NCI-H748 (cell line): ENCODE data around the gene IFNGR2.
"Not testable (repeated sequence)": the region's sequence is repeated elsewhere in the genome, so short reads cannot be mapped to it uniquely, and the experiment has no call there.

ENCODE experiments used
- DNase-seq: peaks from one replicate; lab custom pipeline; 2025; ENCODE audit not compliant: unreplicated experiment; lab: John Stamatoyannopoulos, UW

The IFNGR2 gene

DNA sequence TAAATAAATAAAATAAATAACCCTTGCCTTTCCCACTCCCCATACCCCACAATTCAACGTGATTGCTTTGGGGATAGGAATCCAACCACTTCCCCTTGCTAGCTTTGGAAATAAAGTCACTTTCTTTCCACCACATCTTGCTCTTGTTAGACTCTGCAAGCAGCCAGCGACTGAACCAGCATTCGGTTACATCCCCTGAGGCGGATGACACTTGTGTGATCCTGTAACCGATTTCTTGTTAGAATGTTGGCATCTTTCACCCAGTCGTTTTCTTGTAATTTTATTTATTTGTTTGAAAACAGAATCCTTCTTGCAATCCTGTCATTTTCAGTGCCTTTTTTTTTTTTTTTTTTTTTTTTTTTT, 1.6 kb upstream of the IFNGR2 start:
- DNase-seq, result no peak

DNA sequence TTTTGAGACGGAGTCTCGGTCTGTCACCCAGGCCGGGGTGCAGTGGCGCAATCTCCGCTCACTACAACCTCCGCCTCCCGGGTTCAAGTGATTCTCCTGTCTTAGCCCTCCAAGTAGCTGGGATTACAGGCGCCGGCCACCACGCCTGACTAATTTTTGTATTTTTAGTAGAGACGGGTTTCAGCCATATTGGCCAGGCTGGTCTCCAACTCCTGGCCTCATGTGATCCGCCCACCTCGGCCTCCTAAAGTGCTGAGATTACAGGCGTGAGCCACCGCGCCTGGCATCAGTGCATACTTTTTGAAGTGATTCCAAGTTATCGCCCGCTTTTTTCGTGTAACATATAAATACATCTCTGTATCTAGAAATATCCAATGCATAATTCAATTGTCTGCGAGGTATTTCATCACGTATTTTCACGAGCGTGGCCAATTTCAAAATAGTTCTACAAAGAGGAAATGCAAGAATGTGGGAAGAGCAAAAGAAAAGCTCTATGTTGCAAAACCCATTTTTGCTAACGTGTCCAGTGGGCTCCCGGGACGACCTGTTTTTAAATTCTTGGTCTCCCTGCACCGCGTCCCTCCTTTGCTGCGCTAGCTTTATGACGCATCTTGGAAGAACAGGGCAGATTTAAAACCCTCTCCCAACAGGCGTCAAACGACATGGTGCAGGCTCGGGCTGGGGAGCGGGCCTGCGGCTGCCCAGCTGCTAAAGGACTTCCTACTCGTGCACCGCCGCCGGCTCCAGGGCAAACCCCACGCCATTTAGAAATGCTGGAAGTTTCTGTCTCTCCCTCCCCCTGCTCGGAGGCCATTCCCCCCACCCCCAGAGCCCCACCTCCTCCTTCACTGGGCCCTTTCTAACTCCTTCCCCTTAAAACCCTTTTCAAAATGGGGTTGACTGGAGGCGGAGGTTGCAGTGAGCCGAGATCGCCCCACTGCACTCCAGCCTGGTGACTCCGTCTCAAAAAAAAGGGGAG, 923 bp upstream of the IFNGR2 start:
- peak; percentile 19 for DNase-seq

DNA sequence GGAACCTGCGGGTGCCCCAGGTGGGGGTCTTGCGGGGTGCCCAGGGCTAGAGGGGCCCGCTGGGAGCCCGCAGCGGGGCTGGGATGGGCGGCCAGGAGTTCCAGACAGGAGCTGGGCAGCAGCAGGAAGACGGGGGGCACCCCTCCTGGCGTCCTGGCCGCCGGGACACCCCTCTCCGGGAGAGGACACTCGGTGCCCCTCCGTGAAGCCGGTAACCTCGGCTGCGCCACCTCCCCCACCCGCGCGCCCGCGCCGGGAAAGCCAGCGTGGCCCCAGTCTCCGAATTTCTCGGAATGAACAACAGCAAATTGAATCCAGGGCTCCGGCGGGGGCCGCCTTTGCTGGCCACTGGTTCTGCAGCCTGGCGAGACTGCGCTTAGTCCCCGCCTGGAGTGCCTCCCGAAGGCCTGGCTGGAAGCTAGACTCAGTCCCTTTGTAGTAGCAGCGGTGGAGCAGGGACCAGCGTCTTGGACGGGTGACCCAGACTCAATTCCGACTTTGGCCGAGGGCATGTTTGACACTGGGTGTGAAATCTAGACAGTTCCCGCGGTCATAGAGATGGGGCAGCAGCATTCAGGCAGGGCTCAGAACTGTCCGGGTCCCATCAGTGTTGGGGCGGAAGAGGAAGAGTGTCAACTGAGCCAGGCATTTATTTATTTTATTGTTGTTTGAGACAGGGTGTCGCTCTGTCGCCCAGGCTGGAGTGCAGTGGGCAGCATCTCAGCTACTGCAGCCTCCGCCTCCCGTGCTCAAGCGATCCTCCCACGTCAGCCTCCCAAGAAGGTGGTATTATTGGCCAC, 773 bp downstream of the IFNGR2 start:
- DNase-seq, result peak; percentile 70

DNA sequence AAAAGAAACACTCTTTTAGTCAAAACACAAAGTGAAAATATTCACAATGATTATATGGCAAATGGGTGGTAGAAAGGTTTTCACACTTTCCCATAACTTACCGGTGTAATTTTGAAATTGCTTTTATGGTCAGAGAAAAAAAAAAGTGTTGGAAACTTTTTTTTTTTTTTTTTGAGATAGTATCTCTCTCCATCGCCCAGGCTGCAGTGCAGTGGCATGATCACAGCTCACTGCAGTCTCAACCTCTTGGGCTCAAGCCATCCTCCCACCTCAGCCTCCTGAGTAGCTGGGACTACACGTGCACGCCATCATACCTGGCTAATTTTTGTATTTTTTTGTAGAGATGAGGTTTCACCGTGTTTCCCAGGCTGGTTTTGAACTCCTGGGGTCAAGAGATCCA, 3.3 kb downstream of the IFNGR2 start:
- DNase-seq, result no peak

DNA sequence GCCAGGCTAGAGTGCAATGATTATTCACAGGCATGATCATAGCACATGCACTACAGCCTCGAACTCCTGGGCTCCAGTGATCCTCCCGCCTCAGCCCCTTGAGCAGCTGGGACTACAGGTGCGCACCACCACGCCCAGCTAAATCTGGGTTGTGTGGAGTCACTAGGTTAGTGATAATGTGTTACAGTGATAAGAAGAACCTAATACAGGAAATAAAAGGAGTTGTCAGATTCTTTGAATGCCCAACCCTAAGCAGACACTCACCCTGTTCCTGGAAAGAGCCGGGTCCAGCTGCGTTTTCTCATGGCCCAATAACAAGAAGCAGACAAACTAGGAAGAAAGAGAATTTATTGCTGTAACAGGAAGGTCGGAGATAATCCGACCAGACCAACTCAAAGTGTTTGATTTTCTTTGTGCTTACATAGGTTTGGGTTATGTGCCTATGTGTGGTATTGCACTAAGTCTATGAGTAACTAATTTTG, 8.8 kb downstream of the IFNGR2 start:
- no peak for DNase-seq

DNA sequence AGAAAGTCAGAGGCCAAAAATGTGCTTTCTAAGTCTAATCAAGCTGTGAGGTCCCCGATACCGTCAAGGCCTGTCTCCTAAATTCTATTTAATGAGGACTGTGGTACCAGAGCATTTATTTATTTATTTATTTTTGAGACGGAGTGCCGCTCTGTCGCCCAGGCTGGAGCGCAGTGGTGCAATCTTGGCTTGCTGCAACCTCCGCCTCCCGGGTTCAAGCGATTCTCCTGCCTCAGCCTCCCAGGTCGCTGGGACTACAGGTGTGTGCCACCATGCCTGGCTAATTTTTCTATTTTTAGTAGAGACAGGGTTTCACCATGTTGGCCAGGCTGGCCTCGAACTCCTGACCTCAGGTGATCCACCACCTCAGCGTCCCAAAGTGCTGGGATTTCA, 9.2 kb downstream of the IFNGR2 start:
- not testable (repeated sequence) for DNase-seq

DNA sequence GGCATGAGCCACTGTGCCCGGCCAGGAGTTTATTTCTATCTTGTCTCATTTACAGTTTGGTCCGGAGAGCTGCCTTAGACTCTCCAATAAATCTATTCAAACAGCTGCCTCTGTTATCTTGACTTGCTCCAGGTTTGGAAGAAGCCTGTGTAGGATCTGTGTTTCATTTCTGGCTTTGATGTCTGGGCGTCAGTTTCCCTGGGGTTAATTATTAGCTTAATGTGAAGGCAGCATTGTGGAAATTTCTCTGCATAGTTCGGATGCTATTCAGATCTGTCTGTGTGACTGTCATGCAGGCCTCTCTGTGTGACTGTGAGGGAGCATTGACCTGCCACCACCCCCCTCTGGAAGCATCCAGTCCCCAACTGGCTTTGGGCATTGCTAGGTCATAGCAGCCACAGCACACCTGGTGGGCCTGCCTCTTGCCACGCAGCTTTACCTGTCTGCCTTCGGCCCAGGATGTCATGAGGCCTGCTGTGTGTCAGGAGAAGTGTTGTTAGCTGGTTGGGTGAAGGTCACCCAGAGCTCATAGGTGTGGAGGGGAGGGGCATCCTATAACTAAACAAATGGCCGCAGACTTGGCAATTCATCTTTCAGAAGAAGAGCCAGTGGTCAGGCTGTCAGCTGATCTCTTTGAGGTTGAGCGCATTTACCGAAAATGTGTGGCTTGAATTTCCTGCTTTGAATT, 9.8 kb downstream of the IFNGR2 start:
- no peak for DNase-seq

DNA sequence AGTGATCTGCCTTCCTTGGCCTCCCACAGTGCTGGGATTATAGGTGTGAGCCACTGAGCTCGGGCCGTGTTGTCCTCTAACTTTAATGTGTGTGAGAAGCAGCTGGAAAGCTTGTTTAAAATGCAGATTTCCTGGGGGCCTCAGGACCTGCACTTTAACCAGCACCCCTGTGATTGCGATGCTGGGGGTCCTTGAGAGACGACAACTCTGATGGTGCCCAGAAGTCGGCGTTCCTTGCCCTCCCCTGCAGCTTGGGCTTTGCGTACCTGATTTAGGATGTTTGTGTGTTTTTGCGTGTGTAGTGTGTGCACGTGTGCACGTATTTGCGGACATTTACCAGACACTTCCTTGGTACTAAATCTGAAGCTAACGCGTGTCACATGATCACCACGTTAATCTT, 10.9 kb downstream of the IFNGR2 start:
- no peak for DNase-seq

DNA sequence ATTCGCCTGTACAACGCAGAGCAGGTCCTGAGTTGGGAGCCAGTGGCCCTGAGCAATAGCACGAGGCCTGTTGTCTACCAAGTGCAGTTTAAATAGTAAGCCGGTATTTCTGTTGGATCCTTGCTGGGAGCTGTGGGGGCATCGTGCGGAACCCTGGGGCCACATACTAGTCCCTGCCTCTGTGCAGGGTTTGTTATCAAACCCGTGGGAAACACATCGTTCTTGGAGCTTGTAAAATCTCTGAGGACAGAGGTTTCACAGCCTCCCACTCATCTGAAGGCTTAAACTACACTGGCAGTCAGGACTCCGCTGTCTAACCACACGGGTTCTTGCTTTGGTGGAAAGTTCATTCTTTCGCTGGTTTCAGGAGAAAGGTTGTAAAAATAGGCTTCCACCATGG, 11.7 kb downstream of the IFNGR2 start:
- no peak for DNase-seq

DNA sequence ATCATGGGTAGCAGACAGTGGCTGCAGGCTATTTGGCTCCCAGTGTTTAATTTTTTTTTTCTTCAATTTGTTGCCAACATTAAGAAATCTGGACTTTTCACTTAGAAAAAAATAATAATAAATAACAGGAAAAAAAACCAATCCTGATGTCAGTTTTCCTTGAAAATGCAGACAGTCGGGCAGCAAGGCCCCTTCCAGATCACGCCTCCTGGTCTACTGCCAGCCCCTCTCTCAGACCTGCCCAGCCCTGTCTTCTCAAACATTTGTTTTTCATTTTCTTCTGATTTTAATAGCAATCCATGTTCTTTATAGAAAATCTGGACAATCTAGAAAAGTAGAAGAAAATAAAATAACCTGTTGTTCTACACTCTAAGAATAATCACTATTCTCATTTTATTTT, 15.5 kb downstream of the IFNGR2 start:
- DNase-seq, result no peak

DNA sequence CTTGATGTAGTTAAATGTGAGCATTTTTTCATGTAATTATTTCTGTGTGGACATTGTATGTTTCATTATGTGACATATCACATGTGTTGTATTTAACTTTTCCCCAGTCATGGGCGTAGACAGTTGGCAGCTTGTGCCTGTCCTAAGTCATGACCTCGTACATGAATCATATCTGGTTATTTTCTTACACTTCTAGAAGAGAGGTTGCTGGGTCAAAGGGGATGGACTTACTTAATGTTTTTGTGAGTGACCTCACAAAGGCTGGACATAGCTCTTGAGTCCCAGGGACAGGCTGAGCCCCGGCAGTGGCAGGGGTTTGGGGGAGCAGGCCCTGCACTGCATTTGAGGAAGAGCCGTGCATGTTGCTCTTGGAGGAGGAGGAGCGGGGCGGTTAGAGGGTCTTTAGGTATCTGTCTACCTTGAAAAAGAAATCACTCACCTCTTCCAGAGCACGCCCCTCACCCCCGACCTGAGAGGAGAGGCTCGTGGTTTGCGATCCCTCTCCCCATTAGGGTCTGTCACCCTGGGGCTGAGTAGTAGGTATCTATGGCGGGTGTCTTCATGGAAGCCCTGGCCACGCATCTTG, 16.4 kb downstream of the IFNGR2 start:
- DNase-seq, result no peak

DNA sequence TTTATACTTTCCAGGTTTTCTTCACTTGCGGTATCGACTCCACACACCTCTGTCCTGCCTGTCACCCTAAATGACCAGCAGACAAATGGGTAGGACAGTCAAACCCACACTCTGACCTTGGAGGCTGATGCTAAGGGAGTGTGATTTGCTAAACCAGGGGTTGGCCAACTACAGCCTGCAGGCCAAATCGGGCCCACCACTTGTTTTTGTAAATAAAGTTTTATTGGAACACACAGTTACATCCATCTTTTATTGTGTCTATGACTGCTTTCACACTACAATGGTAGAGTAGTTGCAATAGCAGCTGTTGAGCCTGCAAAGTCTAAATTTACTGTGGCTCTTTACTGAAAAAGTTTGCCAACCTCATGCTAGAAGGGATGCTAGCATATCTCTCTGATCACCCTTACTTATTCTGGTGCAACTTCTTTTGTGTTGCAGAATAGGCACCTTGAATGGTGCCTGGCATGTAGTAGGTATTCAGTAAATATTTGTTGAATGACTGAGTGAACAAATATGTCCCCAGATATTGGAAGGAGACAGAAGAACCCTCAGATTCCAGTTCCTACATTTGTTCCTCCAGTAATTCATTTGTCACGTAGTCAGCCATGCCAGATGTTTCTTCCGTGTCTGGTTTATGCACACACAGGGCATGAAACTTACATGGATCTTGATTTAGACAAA, 18.6 kb downstream of the IFNGR2 start:
- no peak for DNase-seq

DNA sequence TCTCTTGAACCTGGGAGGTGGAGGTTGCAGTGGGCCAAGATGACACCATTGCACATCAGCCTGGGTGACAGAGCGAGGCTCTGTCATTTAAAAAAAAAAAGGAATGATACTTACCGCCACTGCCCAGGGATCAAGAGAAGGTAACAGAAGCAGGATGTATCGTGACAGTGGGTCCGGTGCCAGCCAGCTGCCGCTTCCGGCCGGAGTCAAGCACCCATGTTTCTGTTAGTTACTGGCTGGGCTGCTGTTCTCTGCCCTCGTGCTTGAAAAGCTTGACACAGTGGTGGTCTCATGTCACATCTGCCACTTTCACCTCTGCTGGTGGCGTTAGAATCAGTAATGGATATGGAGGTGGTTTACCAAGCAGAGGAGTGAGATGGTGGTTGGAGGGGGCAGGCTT, 21.0 kb downstream of the IFNGR2 start:
- no peak for DNase-seq

DNA sequence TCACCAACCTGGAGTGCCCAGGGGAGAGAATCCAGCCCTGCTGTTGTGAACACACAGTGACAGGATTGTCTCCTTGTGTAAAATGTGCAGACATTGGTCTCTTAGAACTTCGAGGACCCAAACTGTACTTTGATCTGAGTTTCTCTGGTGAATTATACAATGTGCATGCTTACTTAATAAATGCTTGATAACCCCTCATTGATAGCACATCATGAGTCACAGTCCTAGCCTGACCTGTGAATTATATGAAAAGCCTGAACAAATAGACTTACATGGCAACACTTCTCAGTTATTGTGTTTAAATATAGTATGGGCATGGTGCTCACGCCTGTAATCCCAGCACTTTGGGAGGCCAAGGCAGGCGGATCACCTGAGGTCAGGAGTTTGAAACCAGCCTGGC, 22.6 kb downstream of the IFNGR2 start:
- DNase-seq, result no peak

DNA sequence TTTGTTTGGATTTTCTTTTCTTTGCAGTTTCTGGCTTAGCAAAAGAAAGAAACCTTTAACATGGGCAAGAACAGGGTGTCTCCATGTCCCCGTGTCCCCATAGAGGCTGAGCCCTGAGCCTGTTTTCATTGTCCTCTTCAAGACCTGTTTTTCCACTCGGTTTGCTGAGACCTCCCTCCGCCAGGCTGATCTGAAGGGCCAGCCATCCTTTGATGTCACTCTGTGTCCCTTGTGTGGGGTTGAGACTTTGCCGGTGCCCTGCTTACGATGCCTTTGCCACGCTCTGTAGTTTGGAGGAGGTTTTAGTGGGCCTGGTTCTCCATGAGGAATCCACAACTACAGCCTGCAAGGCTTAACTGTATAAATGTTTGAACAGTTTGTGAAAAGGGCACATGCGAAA, 23.8 kb downstream of the IFNGR2 start:
- DNase-seq, result no peak

DNA sequence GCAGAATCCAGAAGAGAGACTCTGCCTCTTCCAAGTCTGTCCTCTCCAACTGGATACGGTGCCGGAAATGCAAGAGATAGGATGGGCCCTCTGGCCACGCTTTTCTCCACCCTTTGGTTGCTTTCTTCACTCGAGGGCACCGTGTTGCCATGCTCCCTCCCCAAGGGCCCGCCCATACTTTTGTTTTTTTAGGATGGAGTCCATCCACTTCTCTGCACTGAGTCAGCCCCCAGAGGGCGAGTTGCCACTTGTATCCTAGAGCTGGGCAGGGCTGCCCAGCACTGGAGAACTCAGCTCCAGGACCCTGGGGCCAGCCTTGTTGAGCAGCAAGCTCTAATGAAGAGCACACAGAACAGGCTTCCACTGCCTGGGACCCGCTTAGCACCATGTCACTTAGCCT, 25.5 kb downstream of the IFNGR2 start:
- no peak for DNase-seq

DNA sequence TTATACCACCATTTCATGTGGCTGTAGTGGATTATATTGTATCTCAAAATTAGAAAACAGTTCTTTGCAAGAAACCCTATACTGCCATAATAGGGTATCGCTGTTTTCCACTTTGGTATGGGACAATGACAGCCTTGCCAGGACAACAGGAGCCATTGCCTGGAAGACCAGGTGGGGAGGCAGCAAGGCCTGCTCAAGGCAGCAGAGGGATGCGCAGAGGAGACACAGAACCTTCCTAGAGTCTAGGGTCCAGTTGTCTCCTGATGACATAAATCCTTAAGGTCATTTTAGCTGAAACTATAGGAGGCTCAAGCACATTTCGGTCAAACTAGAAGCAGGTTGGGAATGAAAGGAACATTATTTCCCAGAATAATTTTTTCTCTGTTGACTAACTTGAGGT, 27.6 kb downstream of the IFNGR2 start:
- no peak for DNase-seq

DNA sequence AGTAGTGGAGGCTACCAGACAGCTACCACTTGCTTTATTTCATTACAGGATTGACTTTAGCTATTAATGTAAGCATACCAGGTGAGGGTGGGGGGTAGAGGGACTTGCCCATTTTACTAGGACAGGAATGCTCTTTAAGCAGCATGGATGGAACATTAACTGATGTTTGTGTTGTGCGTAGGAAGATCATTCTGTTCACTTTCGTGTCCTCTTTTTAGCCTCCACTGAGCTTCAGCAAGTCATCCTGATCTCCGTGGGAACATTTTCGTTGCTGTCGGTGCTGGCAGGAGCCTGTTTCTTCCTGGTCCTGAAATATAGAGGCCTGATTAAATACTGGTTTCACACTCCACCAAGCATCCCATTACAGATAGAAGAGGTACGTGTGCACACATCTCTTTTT, 29.3 kb downstream of the IFNGR2 start:
- no peak for DNase-seq

DNA sequence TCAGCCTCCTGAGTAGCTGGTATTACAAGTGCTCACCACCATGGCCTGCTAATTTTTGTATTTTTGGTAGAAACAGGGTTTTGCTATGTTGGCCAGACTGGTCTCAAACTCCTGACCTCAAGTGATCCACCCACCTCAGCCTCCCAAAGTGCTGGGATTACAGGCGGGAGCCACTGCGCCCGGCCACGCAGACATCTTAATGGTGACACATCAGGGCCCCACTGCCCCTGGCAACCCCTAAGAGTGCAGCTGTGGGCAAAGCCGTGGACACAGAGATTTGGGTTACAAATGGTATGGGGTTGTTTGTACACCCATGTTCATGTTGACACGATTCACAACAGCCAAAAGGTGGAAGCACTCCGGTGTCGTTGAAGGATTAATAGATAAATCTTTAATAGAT, 29.8 kb downstream of the IFNGR2 start:
- DNase-seq, result no peak

DNA sequence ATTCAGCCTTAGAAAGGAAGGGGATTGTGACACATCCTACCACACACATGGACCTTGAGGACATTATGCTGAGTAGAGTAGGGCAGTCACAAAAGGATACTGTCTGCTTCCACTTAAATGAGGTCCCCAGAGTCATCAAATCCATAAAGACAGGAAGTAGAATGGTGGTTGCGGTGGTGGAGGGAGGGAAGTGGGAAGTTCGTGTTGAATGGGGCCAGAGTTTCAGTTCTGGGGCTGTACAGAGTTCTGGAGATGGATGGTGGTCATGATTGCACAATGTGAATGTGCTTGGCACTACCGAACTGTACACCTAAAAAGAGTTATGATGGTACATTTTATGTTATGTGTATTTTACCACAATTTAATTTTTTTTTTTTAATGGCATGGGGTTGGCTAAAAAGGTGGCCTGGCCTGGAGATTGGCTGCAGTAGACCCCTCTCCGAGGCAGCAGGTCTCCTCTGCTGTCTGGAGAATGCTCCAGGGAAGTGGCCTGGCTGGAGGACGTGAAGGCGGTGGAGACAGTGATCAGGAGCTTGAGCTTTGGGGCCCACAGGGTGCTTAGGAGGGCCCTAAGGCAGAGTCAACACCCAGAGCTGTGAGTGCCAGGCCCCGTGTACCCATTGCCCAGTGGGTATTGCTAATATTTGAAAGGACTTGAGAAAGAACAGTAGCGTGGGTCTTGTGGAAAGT, 30.4 kb downstream of the IFNGR2 start:
- DNase-seq, result no peak
